Parathyroid adenoma (tissue), 2 donors: ENCODE results near the gene SLAMF1.

Source experiments
- H2AFZ ChIP-seq: fragments of 300-600 bp; sonication (generic); one replicate; pipeline ENCODE4 v1.7.0; 2017; ENCODE audit warnings: antibody characterized with exemption, mild to moderate bottlenecking
- H3K27ac ChIP-seq: fragments of 300-600 bp; sonication (generic); one replicate; pipeline ENCODE4 v1.7.0; 2017
- H3K27me3 ChIP-seq: fragments of 300-600 bp; sonication (generic); one replicate; pipeline ENCODE4 v1.7.0; 2017; ENCODE audit warnings: low read length; ENCODE audit not compliant: control insufficient read depth, insufficient read depth
- H3K36me3 ChIP-seq: fragments of 300-600 bp; sonication (generic); one replicate; pipeline ENCODE4 v1.7.0; 2017; ENCODE audit warnings: low read length; ENCODE audit not compliant: control insufficient read depth, insufficient read depth
- H3K4me1 ChIP-seq: fragments of 300-600 bp; sonication (generic); one replicate; pipeline ENCODE4 v1.7.0; 2017; ENCODE audit warnings: control low read depth
- H3K4me2 ChIP-seq: fragments of 300-600 bp; sonication (generic); one replicate; pipeline ENCODE4 v1.7.0; 2017; ENCODE audit warnings: low read length
- H3K4me3 ChIP-seq: fragments of 300-600 bp; sonication (generic); one replicate; pipeline ENCODE4 v1.7.0; 2017; ENCODE audit warnings: low read depth, low read length
- H3K79me2 ChIP-seq: fragments of 300-600 bp; sonication (generic); one replicate; pipeline ENCODE4 v1.7.0; 2017; ENCODE audit warnings: control low read depth
- H3K9ac ChIP-seq: fragments of 300-600 bp; sonication (generic); one replicate; pipeline ENCODE4 v1.7.0; 2017; ENCODE audit warnings: mild to moderate bottlenecking
- H3K9me3 ChIP-seq: fragments of 300-600 bp; sonication (generic); one replicate; pipeline ENCODE4 v1.7.0; 2017; ENCODE audit warnings: low read length; ENCODE audit not compliant: control insufficient read depth
- CTCF ChIP-seq: fragments of 300-600 bp; sonication (generic); IDR thresholded peaks from one replicate; pipeline ENCODE4 v1.7.0; 2017; ENCODE audit warnings: antibody characterized with exemption, mild to moderate bottlenecking
- donor health status: primary hyperparathyroidism.

SLAMF1 gene

GRCh38 chr1:160645386-160646130 lies 1.3 kb downstream of the SLAMF1 start:
- H2AFZ ChIP-seq: no peak overlapping the region
- no peaks in the 10 kb centered on the region for H3K9me3 ChIP-seq
- H3K4me2 ChIP-seq: no peak overlapping the region
- no peak overlapping the region for H3K9ac ChIP-seq
- no peaks in the 10 kb centered on the region for H3K4me1 ChIP-seq
- no peaks in the 10 kb centered on the region for H3K79me2 ChIP-seq
- no peak overlapping the region for H3K27ac ChIP-seq
- no peaks in the 10 kb centered on the region for H3K36me3 ChIP-seq
- no peaks in the 10 kb centered on the region for H3K27me3 ChIP-seq
- H3K4me3 ChIP-seq: no peak overlapping the region
- no peak for TF ChIP-seq CTCF

GRCh38 chr1:160644399-160644798 lies 2.4 kb downstream of the SLAMF1 start:
- Histone ChIP-seq H3K4me2 (no peak overlapping the region), H3K4me1 (no peaks in the 10 kb centered on the region), H3K9me3 (no peaks in the 10 kb centered on the region), H3K79me2 (no peaks in the 10 kb centered on the region), H2AFZ (no peak overlapping the region), H3K27ac (no peak overlapping the region), H3K27me3 (no peaks in the 10 kb centered on the region), H3K4me3 (no peak overlapping the region), H3K9ac (no peak overlapping the region), H3K36me3 (no peaks in the 10 kb centered on the region)
- TF ChIP-seq CTCF: no peak

GRCh38 chr1:160643138-160643537 lies 3.7 kb downstream of the SLAMF1 start:
- H3K4me2 ChIP-seq: no peak overlapping the region
- no peak overlapping the region for H3K4me3 ChIP-seq
- no peaks in the 10 kb centered on the region for H3K9me3 ChIP-seq
- H3K9ac ChIP-seq: no peak overlapping the region
- no peak overlapping the region for H2AFZ ChIP-seq
- H3K27me3 ChIP-seq: no peaks in the 10 kb centered on the region
- H3K27ac ChIP-seq: no peak overlapping the region
- TF ChIP-seq CTCF: no peak
- no peaks in the 10 kb centered on the region for H3K4me1 ChIP-seq
- H3K79me2 ChIP-seq: no peaks in the 10 kb centered on the region
- H3K36me3 ChIP-seq: no peaks in the 10 kb centered on the region

- Histone ChIP-seq H3K27me3 (no peaks in the 10 kb centered on the region), H3K9ac (no peak overlapping the region), H3K9me3 (no peaks in the 10 kb centered on the region), H3K27ac (no peak overlapping the region), H3K4me3 (no peak overlapping the region), H2AFZ (no peak overlapping the region), H3K4me2 (no peak overlapping the region), H3K36me3 (no peaks in the 10 kb centered on the region), H3K79me2 (no peaks in the 10 kb centered on the region), H3K4me1 (no peaks in the 10 kb centered on the region)
- TF ChIP-seq CTCF: no peak
Measured at GRCh38 chr1:160642281-160642644, 4.6 kb downstream of the SLAMF1 start.
